ENCODE results near the gene LGI1.

LGI1 gene

GRCh38 chr10:93755443-93756116 is 2.2 kb upstream of the LGI1 start:
- no peak for DNase-seq

DNA sequence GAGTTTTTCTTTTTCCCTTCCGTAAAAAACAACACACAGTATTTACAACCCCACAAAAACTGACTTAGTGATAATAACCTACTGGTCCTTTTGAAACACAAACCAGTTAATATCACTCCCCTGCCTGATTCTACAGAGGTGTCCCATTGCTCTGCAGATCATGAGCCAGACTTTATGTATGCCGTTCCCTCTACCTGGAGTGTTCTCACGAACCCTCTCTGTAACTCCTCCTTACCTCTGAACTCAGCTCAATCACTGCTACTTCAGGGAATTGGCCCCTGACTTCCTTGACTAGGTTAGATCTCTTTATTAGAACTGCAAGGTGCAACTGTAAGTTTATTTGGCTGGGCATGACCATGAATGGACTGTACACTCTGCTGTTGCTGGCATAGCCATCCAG is 1.6 kb upstream of the LGI1 start:
- no peak for DNase-seq

GRCh38 chr10:93757136-93757535 is 600 bp upstream of the LGI1 start:
- no peak for DNase-seq

DNA sequence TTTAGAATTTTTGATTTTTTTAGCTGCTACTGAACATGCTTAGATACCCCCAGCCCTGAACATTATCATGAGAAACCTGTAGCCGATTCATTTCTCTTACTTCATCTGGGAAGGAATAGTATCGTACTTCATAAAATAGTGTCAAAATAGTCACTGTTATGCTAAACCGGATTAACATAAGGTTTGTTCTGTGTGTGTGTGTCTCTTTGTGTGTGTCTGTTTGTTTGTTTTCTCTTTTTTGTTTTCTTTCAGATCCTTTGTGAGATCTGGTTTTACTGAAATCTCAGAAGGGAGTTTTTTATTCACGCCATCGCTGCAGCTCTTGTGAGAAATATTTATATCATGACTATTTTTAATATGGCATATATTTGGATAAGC is 761 bp downstream of the LGI1 start:
- DNase-seq, result no peak

- DNase-seq, result no peak
Measured at GRCh38 chr10:93758891-93759410, 1.2 kb downstream of the LGI1 start.

GRCh38 chr10:93760490-93760889 is 2.8 kb downstream of the LGI1 start:
- no peak for DNase-seq

DNA sequence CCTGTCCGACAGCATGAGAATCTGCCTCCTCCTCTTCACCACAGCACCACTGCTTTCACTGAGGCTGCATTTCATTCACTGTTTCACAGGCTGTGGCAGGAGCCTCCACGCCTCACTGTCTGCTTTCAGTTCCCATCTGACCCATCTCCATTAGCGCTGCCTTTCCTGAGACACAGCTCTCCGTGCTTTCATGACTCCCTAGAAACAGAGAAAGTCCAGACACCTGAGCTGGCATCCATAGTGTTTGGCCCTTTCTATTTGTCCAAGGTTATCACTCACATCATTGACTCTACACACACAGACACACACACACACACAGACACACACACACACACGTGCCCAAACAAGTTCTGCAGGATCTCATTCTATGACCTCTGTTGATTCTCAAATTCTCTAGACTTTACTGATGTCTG is 5.2 kb downstream of the LGI1 start:
- no peak for DNase-seq

DNA sequence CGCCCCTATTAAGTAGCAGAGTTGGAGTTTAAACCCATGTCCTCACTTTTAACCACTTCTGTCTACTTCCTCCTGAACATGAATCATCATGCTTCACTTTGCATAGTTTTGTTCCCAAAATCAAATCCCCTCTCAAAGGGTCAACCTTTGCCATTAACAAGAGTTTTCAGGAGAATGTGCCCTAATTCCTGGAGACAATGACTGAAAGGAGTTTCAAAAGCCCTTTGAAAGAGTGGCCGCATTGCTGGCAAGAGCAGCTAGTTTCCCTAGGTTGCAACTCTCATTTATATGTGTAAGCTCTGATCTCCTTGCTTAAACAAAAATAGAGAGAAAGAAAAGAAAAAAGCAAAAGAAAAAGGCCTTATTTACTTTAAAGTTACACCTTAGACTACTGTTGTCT is 9.2 kb downstream of the LGI1 start:
- DNase-seq, result no peak

- no peak for DNase-seq
Measured at GRCh38 chr10:93767724-93768399, 10.1 kb downstream of the LGI1 start.

DNA sequence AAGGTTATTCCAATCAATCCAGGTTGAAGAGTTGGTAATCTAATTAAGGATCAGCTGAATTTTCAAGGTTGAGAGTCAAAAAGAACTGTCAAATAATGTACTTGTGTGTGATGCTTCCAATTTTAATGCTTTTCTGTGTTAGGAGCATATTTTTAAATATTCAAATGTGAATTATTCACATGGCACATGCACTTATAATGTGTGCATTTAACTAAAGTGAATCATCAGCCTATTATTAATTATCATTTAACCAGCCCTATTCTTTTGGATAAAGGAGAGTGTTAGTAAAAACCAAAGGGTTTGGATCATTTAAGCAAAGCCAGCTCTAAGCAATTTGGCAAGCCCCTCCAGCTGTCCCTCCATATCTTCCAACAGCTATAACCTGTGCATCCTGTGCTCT is 11.2 kb downstream of the LGI1 start:
- DNase-seq, result no peak

- DNase-seq, result no peak
Measured at GRCh38 chr10:93771354-93771753, 13.6 kb downstream of the LGI1 start.

DNA sequence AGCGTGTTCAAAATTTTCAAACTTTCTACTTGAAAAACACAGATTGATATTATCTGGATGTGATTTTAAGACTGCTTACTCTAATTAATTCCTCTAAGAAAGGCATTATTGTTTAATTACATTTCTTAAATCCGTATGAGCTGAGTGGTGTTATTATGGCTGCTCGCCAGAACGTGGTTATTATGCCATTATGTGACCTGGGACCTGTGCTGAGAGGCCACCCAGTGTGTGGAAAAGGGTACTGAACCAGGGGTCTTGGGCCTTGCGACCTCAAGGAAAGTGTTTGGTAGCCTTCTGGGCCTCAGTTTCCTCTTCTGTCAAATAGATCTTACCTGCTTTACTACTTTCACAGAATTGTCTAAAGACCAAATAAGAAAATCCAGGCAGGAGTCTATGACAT is 15.4 kb downstream of the LGI1 start:
- DNase-seq, result no peak

GRCh38 chr10:93773705-93774104 is 16.0 kb downstream of the LGI1 start:
- no peak for DNase-seq

DNA sequence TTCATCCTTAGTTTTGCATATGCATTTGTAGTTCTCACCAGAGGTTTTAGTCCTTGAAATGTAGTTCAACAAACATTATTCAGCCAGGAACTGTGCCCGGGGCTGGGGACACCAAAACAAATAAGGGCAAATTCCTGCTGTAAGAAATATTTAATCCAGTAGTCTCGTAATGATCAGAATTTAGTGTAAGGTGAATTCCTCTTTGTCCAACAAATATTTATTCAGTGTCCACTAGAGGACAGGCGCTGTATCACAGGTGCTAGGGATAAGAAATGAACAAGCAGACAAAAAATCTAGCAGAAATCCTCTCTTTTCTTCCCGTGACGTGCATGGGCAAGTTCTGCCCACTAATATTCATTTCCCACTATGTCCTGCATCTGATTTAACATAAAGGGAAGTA is 17.6 kb downstream of the LGI1 start:
- no peak for DNase-seq

- DNase-seq, result no peak
Measured at GRCh38 chr10:93777092-93777491, 19.4 kb downstream of the LGI1 start.

DNA sequence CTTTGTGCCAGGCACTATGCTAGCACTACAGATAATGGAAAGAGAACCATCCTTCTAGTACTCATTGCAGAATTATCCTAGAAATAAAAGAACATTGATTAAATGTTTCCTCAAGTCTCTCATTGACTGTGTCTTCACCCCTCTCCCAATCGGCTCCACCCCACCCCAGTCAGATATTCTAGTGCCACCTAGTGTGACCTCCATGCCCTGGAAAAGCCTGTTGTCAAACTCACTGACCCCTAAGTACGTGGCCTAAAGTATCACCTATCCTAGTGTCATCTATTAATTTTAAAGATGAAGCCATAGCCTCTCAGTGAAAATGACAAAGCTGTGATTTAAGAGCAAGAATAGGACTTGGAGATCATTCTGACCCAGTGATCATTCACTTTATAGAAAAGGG is 26.3 kb downstream of the LGI1 start:
- no peak for DNase-seq

DNA sequence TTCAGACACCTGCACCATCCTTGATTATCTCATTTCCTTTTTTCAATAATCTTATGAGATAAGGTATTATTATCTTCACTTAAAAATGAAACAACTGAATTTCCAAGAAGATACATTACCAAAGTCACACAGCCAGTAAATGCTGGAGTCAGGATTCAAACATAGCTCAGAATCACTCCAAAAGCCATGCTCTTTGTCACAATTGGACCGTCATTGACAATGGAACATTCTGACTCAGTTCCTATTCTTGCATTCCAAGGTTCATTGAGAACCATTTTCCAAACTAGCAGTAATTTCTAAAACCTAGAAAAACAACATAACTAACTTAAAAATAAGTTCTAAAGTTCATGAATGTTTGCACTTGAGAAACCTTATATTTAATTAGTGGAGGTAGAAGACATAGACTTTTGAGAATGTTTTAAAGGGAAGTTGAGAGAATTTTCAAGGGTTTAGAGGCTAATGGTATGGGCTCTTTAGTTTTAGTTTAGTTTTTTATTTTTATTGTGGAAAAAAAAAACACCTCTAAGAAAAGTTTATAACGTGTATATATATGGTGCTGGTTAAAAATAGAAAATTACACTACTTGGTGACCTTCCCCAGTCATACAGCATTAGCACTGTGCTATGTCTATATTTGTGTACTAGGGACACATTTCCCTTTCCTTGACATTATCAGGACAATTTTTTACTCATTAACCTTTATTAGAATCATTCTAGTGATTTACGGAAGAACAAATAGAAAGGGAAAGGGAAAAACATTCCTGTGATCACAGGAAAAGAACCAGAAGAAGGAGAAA is 30.9 kb downstream of the LGI1 start:
- DNase-seq, result no peak

DNA sequence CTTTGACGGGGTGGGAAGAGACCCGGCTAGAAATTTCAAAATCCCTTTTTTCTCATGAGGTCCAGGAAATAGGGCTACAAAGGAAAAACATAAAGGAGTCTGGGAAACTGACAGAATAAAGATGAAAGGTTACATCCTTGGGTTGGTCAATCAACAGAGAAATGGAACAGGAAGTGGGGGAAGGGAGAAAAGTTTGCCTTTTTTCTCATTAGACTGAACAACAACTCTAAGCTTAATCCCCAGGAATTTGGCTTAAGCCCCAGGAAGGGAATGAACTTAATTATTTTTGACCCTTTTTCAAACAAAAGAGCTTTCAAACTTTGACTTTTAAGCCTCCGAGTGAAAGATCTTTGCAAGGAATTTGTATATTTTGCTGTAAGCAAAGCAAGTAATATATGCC is 32.7 kb downstream of the LGI1 start:
- DNase-seq, result no peak

DNA sequence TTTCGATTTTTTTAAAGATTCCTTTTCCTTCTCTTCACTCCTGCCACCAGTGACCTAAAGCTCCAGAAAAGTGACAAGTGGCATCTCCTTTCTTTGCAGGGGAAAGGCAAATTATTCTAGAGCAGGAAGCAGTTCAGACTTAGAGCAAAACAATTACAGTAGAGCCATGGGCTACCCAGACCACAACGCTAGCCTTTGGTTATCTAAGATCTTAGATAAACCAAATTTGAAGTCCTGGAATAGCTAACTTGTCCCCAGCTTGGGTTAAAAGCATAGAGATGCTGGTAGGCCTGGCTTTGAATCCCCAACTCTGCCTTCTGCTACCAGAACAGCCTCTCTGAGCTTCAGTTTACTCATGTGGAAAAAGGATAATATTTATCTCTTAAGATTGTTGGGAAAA is 38.4 kb downstream of the LGI1 start:
- DNase-seq, result no peak

DNA sequence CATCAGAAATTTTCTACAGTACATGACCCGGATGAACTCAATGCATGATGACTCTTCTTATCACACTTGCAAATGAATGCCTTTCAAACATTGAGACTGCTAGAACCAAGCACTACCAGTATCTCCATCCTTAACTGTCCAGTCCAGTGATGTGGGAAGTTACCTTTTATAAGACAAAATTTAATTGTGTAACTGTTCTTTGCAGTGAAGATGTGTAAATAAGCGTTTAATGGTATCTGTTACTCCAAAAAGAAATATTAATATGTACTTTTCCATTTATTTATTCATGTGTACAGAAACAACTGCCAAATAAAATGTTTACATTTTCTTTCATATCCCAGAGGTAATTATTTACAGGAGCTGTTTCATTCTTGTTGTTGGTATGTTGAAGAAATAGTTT is 40.1 kb downstream of the LGI1 start:
- DNase-seq, result no peak

DNA sequence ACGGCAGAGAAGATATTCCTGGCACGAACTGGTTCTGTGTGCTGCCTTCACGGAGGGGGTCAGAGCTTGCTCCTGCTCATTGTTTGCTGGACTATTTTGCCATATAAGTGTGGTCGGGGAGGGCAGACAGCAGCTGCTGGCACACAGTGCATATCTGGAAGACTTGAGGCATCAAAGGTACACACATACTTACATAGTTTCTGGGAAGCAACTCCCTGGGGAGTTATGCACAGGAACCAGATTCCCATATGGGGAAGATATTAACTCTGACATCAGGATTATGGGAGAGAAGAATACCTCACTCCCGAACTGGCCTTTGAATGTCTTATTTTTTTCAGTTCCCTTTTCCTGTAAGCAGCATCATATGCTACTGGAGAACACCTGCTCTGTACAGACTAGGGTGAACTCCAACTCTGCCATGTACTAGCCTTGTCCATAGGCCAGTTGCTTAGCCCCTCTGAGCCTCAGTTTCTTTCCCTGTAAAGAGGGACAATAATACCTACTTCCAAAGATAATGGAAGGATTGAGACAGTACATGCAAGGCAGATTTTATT is 41.5 kb downstream of the LGI1 start:
- peak; percentile 36 for DNase-seq

DNA sequence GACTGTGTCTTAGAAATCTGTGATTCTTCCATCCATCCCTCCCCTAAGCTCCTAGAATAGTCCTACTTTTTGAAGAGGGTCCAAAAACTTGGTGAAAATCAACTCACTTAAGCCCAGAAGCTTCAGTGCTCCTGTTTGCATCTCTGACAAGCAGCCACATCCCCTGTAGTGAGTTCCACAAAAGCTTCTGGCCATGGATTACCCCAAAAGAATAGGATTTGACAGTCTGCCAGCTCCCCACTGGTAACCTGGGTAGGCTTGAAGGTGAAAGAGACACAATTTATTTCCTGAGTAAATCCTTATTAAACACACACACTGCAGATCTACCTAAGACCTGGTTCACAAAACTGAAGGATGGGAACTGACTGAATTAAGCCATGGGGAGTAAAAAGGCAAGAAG is 46.5 kb downstream of the LGI1 start:
- DNase-seq, result no peak

GRCh38 chr10:93806903-93807302 is 49.2 kb downstream of the LGI1 start:
- peak; percentile 35 for DNase-seq

DNA sequence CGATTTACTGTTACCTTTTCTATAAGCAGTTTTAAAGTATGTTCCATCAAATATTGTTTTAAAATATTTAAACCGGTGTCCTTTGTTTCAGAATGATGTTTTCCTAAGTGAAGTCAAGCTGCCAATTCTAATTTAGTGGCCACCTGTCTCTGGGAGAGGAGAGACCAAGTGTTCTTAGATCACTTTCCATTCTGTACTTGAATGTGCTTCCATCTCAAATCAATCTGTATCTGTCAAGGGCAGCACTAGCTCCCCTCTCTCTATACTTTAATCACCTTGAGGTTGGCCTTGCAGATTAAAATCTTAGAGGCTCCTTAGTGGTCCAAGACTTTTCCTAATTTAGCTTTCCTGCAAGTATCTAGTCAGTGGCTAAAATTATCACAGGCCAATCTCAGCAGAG is 49.6 kb downstream of the LGI1 start:
- DNase-seq, result no peak
